ENCODE data around the gene PANK1. TPM values are rescaled to one million over a fixed set of nuclear protein-coding genes. Genes with fewer than 3 reads are reported as not detected.

Gene PANK1
- total and polyA plus RNA-seq, 9 of the 15 experiments (the other 6 are each of a cell fraction or from before 2014, with no cell fraction given), result 1.7 to 10.7 (median 6.5) TPM

DNA sequence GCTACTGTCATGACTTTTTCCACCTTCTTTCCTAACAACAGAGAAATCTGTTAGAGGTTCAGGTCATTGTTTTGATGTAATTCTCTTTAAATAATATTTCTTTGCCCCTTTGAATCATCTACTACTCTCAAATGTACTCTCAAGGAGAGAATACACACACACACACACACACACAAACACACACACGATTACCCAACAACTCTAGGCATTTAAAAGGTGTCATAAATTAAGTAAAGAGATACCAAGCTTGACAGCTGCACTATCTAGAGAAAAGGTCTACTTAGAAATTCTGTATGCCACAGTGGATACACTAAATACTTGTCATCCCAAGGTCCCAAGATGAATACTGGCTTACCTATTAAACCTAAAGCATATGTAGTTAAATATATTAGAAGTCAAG, 4.8 kb downstream of the PANK1 start (continued):
- peak; percentile 87 for TF ChIP-seq CEBPB (tag; IDR thresholded peaks at IDR 0.05)
- no peak for TF ChIP-seq ZNF778 (CRISPR knock-in tag; IDR thresholded peaks at IDR 0.05)
- no peak for TF ChIP-seq ZNF3 (CRISPR knock-in tag; IDR thresholded peaks at IDR 0.05)
- TF ChIP-seq SMARCA5 (IDR thresholded peaks at IDR 0.05), result no peak
- no peak for TF ChIP-seq RFX1 (IDR thresholded peaks at IDR 0.05)
- TF ChIP-seq RFX5 (IDR thresholded peaks at IDR 0.05; ENCODE audit: low read depth, low read length), result no peak
- no peak for TF ChIP-seq PTRF (tag; IDR thresholded peaks at IDR 0.05)
- no peak for TF ChIP-seq CREB3L1 (IDR thresholded peaks at IDR 0.05; ENCODE audit: borderline replicate concordance, low read depth)
- TF ChIP-seq CBFA2T2 (conservative IDR thresholded peaks at IDR 0.05), result no peak
- TF ChIP-seq HLTF (IDR thresholded peaks at IDR 0.05), result no peak
- TF ChIP-seq TEAD2 (tag; IDR thresholded peaks at IDR 0.05), result no peak
- TF ChIP-seq, protein P1, sequence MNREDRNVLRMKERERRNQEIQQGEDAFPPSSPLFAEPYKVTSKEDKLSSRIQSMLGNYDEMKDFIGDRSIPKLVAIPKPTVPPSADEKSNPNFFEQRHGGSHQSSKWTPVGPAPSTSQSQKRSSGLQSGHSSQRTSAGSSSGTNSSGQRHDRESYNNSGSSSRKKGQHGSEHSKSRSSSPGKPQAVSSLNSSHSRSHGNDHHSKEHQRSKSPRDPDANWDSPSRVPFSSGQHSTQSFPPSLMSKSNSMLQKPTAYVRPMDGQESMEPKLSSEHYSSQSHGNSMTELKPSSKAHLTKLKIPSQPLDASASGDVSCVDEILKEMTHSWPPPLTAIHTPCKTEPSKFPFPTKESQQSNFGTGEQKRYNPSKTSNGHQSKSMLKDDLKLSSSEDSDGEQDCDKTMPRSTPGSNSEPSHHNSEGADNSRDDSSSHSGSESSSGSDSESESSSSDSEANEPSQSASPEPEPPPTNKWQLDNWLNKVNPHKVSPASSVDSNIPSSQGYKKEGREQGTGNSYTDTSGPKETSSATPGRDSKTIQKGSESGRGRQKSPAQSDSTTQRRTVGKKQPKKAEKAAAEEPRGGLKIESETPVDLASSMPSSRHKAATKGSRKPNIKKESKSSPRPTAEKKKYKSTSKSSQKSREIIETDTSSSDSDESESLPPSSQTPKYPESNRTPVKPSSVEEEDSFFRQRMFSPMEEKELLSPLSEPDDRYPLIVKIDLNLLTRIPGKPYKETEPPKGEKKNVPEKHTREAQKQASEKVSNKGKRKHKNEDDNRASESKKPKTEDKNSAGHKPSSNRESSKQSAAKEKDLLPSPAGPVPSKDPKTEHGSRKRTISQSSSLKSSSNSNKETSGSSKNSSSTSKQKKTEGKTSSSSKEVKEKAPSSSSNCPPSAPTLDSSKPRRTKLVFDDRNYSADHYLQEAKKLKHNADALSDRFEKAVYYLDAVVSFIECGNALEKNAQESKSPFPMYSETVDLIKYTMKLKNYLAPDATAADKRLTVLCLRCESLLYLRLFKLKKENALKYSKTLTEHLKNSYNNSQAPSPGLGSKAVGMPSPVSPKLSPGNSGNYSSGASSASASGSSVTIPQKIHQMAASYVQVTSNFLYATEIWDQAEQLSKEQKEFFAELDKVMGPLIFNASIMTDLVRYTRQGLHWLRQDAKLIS (CRISPR knock-in tag; IDR thresholded peaks at IDR 0.05), result no peak
- no peak for TF ChIP-seq L3MBTL2 (IDR thresholded peaks at IDR 0.05)
- no peak for TF ChIP-seq PTTG1 (tag; IDR thresholded peaks at IDR 0.05; ENCODE audit: low read depth)
- no peak for TF ChIP-seq MYBL2 (IDR thresholded peaks at IDR 0.05; ENCODE audit: low read depth)
- no peak for TF ChIP-seq MYBL2 (CRISPR knock-in tag; IDR thresholded peaks at IDR 0.05; ENCODE audit: borderline replicate concordance)
- 0 out of 2 replicates have a peak, but pooled peaks have one; percentile 19 for TF ChIP-seq TEAD4 (IDR thresholded peaks at IDR 0.05; ENCODE audit: low read length)
- TF ChIP-seq TEAD4 (CRISPR knock-in tag; IDR thresholded peaks at IDR 0.05; ENCODE audit: borderline replicate concordance), result no peak
- TF ChIP-seq HDAC8 (tag; IDR thresholded peaks at IDR 0.05), result no peak
- TF ChIP-seq FOXA3 (CRISPR knock-in tag; conservative IDR thresholded peaks at IDR 0.05 in 1 of 2, IDR thresholded peaks at IDR 0.05 in 1 of 2), result no peak
- no peak for TF ChIP-seq GTF2F1 (IDR thresholded peaks at IDR 0.05; ENCODE audit: low read depth, low read length)
- TF ChIP-seq ZNF324 (CRISPR knock-in tag; IDR thresholded peaks at IDR 0.05), result no peak
- no peak for TF ChIP-seq EP400 (IDR thresholded peaks at IDR 0.05)
- no peak for TF ChIP-seq RNF219 (CRISPR knock-in tag; IDR thresholded peaks at IDR 0.05)
- TF ChIP-seq GATAD2B (IDR thresholded peaks at IDR 0.05; ENCODE audit: borderline replicate concordance), result no peak
